ENCODE data around the gene SRI.
"Not testable (repeated sequence)": the region's sequence is repeated elsewhere in the genome, so short reads cannot be mapped to it uniquely, and the experiment has no call there.

The SRI gene

DNA sequence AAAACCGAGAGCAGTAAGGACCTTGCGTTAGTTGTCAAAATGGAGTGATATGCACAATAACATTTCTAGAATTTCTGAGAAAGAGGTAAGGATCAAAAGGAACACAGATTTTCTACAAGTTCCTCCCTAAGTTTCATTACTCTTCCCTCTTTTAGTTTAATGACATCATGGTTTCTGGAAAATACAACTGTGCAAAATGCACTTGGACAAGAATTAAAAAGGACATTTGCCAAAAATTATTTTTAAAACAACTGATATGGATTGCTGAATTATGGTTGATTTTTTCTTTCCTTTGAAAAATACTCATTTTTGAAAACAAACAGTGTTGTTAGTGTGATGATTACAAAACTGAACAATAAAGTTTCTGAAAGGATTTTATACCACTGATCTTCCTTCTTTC lies 52.1 kb downstream of the SRI start:
- Mint-ChIP-seq H3K27me3 (no peaks in the 10 kb centered on the region), H3K4me3 (no peak overlapping the region), H3K9me3 (no peaks in the 10 kb centered on the region), H3K4me1 (no peaks in the 10 kb centered on the region), H3K27ac (no peak overlapping the region), H3K36me3 (no peaks in the 10 kb centered on the region)

DNA sequence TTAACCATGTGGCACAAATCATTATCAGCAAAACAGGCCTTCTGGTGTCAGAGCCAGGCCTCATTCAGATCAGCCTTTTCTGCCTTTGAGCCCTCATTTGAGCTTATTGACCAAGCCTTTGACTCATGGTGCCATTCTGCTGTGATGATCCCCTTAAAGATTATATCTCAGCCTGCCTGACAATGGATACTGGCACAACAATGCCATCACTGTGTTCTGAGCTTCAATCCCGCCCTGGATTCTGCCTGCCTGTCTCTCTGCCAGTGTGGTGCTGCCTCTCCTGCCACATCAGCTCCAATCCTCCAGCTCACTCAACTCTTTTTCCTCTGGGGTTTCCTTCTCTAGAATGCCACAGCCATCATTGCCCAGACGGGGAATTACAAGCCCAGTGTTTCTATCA lies 52.6 kb downstream of the SRI start:
- H3K9me3 Mint-ChIP-seq: no peaks in the 10 kb centered on the region
- no peaks in the 10 kb centered on the region for H3K4me1 Mint-ChIP-seq
- no peaks in the 10 kb centered on the region for H3K27me3 Mint-ChIP-seq
- H3K27ac Mint-ChIP-seq: no peak overlapping the region
- no peak overlapping the region for H3K4me3 Mint-ChIP-seq
- no peaks in the 10 kb centered on the region for H3K36me3 Mint-ChIP-seq

GRCh38 chr7:88165697-88166096 lies 54.1 kb downstream of the SRI start:
- Mint-ChIP-seq H3K9me3 (no peaks in the 10 kb centered on the region), H3K36me3 (no peaks in the 10 kb centered on the region), H3K4me3 (no peak overlapping the region), H3K27me3 (no peaks in the 10 kb centered on the region), H3K4me1 (no peaks in the 10 kb centered on the region), H3K27ac (no peak overlapping the region)

GRCh38 chr7:88159741-88160140 lies 60.1 kb downstream of the SRI start:
- not testable (repeated sequence) for H3K27ac Mint-ChIP-seq, H3K4me3 Mint-ChIP-seq, H3K4me1 Mint-ChIP-seq, H3K27me3 Mint-ChIP-seq
- H3K36me3 Mint-ChIP-seq: peaks cover 18% of the 10 kb centered on the region
- H3K9me3 Mint-ChIP-seq: peaks cover 15% of the 10 kb centered on the region

- Mint-ChIP-seq H3K36me3 (peaks cover 23% of the 10 kb centered on the region), H3K27ac (no peak overlapping the region), H3K9me3 (peaks cover 15% of the 10 kb centered on the region), H3K27me3 (no peaks in the 10 kb centered on the region), H3K4me1 (no peaks in the 10 kb centered on the region), H3K4me3 (no peak overlapping the region)
Observed at GRCh38 chr7:88156356-88156755, 63.5 kb downstream of the SRI start.

- no peaks in the 10 kb centered on the region for H3K27me3 Mint-ChIP-seq
- H3K9me3 Mint-ChIP-seq: peaks cover 15% of the 10 kb centered on the region
- peaks cover 23% of the 10 kb centered on the region for H3K36me3 Mint-ChIP-seq
- H3K4me1 Mint-ChIP-seq: no peaks in the 10 kb centered on the region
- no peak overlapping the region for H3K27ac Mint-ChIP-seq
- H3K4me3 Mint-ChIP-seq: no peak overlapping the region
Observed at GRCh38 chr7:88155756-88156155, 64.1 kb downstream of the SRI start.
